Amniotic stem cell (primary cell): Measurements from ENCODE around the gene PPA1.
A peak's percentile ranks its signal among the peaks of the same experiment; 100 is the strongest.
"Not testable (repeated sequence)": the region's sequence is repeated elsewhere in the genome, so short reads cannot be mapped to it uniquely, and the experiment has no call there.

Source experiments
- DNase-seq: peaks from one replicate; lab custom pipeline; 2025; lab: John Stamatoyannopoulos, UW

PPA1 gene

GRCh38 chr10:70233109-70233938 lies at the start of gene PPA1:
PPA1 (minus strand) TSS chr10:70233429; CDS start chr10:70233327, 102 bp downstream.
- DNase-seq = peak; percentile 96

- DNase-seq = no peak
Observed at GRCh38 chr10:70281609-70282008, 48.4 kb upstream of the PPA1 start.

GRCh38 chr10:70280099-70280498 lies 46.9 kb upstream of the PPA1 start:
- no peak for DNase-seq

- no peak for DNase-seq
Observed at GRCh38 chr10:70277396-70278030, 44.3 kb upstream of the PPA1 start.

GRCh38 chr10:70274643-70275042 lies 41.4 kb upstream of the PPA1 start:
- DNase-seq = no peak

- no peak for DNase-seq
Observed at GRCh38 chr10:70272925-70273316, 39.7 kb upstream of the PPA1 start.

- DNase-seq = no peak
Observed at GRCh38 chr10:70271996-70272924, 39.0 kb upstream of the PPA1 start.

- no peak for DNase-seq
Observed at GRCh38 chr10:70270952-70271351, 37.7 kb upstream of the PPA1 start.

- DNase-seq = no peak
Observed at GRCh38 chr10:70269741-70270140, 36.5 kb upstream of the PPA1 start.

- DNase-seq = no peak
Observed at GRCh38 chr10:70268376-70268775, 35.1 kb upstream of the PPA1 start.

GRCh38 chr10:70267161-70267933 lies 34.1 kb upstream of the PPA1 start:
- DNase-seq = peak; percentile 92

- no peak for DNase-seq
Observed at GRCh38 chr10:70266701-70267100, 33.5 kb upstream of the PPA1 start.

GRCh38 chr10:70266056-70266455 lies 32.8 kb upstream of the PPA1 start:
- no peak for DNase-seq

- no peak for DNase-seq
Observed at GRCh38 chr10:70265032-70265689, 31.9 kb upstream of the PPA1 start.

- no peak for DNase-seq
Observed at GRCh38 chr10:70260734-70261133, 27.5 kb upstream of the PPA1 start.

- no peak for DNase-seq
Observed at GRCh38 chr10:70260259-70260658, 27.0 kb upstream of the PPA1 start.

- no peak for DNase-seq
Observed at GRCh38 chr10:70258216-70258615, 25.0 kb upstream of the PPA1 start.

GRCh38 chr10:70257816-70258215 lies 24.6 kb upstream of the PPA1 start:
- not testable (repeated sequence) for DNase-seq

GRCh38 chr10:70256463-70256862 lies 23.2 kb upstream of the PPA1 start:
- DNase-seq = no peak

GRCh38 chr10:70255329-70256299 lies 22.4 kb upstream of the PPA1 start:
- DNase-seq = no peak
